HG03575 (cell line): Measurements from ENCODE around the gene CWC27.

Source experiments
- ATAC-seq: cut with Tn5 transposase; IDR thresholded peaks from one replicate; pipeline ENCODE4 v1.9.1; 2021; ENCODE audit not compliant: unreplicated experiment, insufficient number of reproducible peaks, low FRiP score; ENCODE audit errors: extremely low read depth

The CWC27 gene

GRCh38 chr5:64834611-64835010 is 65.9 kb downstream of the CWC27 start:
- no peak for ATAC-seq

- no peak for ATAC-seq
These were observed 66.5 kb downstream of the CWC27 start for GRCh38 chr5:64835266-64835665.

GRCh38 chr5:64836190-64836755 is 67.5 kb downstream of the CWC27 start:
- ATAC-seq, result no peak

- ATAC-seq, result no peak
These were observed 68.1 kb downstream of the CWC27 start for GRCh38 chr5:64836786-64837185.

GRCh38 chr5:64838376-64838775 is 69.6 kb downstream of the CWC27 start:
- ATAC-seq, result no peak

GRCh38 chr5:64838803-64839202 is 70.1 kb downstream of the CWC27 start:
- ATAC-seq, result no peak

GRCh38 chr5:64839936-64840335 is 71.2 kb downstream of the CWC27 start:
- no peak for ATAC-seq

GRCh38 chr5:64840958-64841357 is 72.2 kb downstream of the CWC27 start:
- no peak for ATAC-seq

- no peak for ATAC-seq
These were observed 85.0 kb downstream of the CWC27 start for GRCh38 chr5:64853777-64854176.

GRCh38 chr5:64854855-64855254 is 86.1 kb downstream of the CWC27 start:
- no peak for ATAC-seq

GRCh38 chr5:64859881-64860280 is 91.2 kb downstream of the CWC27 start:
- no peak for ATAC-seq

- ATAC-seq, result no peak
These were observed 92.6 kb downstream of the CWC27 start for GRCh38 chr5:64861281-64861680.

GRCh38 chr5:64864171-64864570 is 95.4 kb downstream of the CWC27 start:
- ATAC-seq, result no peak

- ATAC-seq, result no peak
These were observed 96.9 kb downstream of the CWC27 start for GRCh38 chr5:64865662-64866061.

- no peak for ATAC-seq
These were observed 100.7 kb downstream of the CWC27 start for GRCh38 chr5:64869419-64869818.

- ATAC-seq, result no peak
These were observed 103.3 kb downstream of the CWC27 start for GRCh38 chr5:64872044-64872443.

- ATAC-seq, result no peak
These were observed 104.7 kb downstream of the CWC27 start for GRCh38 chr5:64873441-64873840.

GRCh38 chr5:64874753-64875152 is 106.0 kb downstream of the CWC27 start:
- no peak for ATAC-seq

- ATAC-seq, result no peak
These were observed 107.5 kb downstream of the CWC27 start for GRCh38 chr5:64876203-64876602.

- no peak for ATAC-seq
These were observed 112.1 kb downstream of the CWC27 start for GRCh38 chr5:64880821-64881220.

- no peak for ATAC-seq
These were observed 115.2 kb downstream of the CWC27 start for GRCh38 chr5:64883912-64884311.
